Measurements from ENCODE around the gene ZGRF1. TPM values are rescaled to one million over a fixed set of nuclear protein-coding genes. Genes with fewer than 3 reads are reported as not detected.

ZGRF1 gene
- total RNA-seq, 4 donors from 2014 or later: 4.4 to 7.7 (median 6.6) TPM

DNA sequence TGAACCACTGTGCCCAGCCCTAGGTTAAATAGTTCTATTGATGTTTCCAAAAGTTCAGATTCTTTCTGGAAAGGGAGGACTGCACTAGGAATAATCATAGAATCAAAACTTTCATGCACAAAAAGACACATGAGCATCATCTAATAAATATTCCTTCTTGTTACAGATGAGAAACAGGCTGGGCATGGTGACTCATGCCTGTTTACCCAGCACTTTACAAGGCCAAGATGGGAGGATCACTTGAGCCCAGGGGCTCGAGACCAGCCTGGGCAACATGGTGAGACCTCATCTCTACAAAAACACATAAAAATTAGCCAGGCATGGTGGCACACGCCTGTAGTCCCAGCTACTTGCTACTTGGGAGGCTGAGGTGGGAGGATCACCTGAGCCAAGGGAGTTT, 27.9 kb upstream of the ZGRF1 start:
- TF ChIP-seq, protein P1, sequence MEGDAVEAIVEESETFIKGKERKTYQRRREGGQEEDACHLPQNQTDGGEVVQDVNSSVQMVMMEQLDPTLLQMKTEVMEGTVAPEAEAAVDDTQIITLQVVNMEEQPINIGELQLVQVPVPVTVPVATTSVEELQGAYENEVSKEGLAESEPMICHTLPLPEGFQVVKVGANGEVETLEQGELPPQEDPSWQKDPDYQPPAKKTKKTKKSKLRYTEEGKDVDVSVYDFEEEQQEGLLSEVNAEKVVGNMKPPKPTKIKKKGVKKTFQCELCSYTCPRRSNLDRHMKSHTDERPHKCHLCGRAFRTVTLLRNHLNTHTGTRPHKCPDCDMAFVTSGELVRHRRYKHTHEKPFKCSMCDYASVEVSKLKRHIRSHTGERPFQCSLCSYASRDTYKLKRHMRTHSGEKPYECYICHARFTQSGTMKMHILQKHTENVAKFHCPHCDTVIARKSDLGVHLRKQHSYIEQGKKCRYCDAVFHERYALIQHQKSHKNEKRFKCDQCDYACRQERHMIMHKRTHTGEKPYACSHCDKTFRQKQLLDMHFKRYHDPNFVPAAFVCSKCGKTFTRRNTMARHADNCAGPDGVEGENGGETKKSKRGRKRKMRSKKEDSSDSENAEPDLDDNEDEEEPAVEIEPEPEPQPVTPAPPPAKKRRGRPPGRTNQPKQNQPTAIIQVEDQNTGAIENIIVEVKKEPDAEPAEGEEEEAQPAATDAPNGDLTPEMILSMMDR (IDR thresholded peaks at IDR 0.05; ENCODE audit: low read depth): no peak

DNA sequence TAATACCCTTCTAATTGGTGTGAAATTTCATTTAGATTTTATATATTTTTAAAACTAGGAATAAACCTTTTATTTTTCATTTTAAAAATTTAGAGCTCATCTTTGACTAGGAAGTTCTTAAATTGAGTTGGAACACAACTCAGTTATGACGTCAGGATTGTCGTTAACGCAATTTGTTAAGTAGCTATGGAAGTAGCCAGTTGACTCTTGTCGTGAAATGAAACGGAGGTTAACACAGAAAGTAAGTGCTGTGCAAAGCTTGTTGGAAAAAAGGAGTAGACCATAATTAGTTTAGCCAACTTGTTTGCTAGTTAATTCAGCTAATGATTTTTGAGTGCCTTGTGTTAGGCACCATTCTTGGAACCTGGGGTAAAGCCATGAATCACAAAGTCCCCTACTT, 18.6 kb upstream of the ZGRF1 start:
- TF ChIP-seq, protein P1 (IDR thresholded peaks at IDR 0.05; ENCODE audit: low read depth): no peak

DNA sequence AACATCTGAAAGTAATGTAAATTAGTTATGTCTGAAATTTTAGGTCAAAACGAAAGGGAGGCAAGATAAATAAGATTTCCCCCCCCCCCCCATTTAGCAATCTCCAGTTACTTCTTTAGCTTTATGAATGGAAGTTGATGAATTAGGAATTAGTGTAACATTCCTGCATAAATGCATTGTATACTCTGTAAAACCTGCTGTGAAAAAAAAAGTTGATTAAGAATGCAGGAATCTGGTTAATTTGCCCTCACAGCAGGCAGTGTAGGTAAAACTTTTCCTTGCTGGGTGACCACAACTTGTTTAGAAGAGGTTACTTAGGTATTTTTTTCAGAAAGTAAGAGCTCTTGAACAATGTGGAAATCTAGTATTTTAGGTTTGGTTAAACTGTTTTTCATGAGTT, 15.5 kb upstream of the ZGRF1 start:
- TF ChIP-seq, protein P1 (IDR thresholded peaks at IDR 0.05; ENCODE audit: low read depth): no peak

DNA sequence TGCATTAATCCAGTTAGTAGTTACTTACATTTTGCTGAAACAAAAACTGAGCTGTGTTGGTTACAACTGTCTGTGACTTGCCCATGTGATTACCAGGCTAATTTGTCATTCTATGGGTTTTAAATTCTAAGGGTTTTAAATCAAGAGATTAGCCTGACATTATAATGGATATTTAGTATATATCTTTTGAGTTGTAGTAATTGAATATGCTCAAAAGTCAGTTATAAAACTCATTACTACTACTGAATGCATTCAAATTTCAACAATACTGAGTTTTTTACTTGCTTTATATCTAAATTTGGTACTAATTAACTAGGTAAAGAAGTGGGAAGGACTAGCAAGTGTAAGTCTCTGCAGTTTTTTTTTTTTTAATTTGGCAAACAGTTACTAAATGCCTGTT, 14.9 kb upstream of the ZGRF1 start:
- TF ChIP-seq, protein P1 (IDR thresholded peaks at IDR 0.05; ENCODE audit: low read depth): no peak

DNA sequence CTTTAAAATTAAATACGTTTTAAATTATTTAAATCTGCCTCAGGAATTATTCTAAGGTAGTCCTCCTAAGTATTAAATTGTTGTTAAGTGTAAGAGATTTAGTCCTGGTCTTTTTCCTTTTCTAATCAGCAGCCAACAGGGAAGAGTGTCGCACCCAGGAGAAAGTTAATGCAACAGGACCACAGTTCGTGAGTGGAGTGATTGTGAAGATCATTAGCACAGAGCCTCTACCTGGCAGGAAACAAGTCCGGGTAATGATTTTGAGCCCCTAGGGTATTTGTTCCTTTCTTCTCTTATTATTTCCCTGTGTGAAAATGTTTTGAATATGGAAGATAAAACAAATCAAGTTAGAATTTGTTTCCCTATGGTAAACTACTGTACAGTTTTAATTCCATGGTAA, 13.6 kb upstream of the ZGRF1 start:
- TF ChIP-seq, protein P1 (IDR thresholded peaks at IDR 0.05; ENCODE audit: low read depth): no peak

DNA sequence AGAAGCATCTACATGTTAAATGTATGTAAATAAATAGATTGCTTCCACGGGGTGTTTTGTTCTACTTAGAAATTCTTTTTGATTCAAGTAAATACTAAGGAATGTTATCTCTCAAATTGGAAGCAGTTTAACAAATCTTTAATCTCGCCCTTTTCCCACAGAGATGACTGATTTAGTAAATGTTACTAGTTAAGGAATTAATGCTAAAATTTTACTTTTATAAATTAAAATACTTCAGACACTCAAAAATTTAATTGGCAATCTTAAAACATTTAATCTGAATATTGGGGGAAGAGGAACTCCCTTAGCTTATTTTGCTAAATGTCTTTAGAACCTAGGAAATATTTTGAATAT, 12.3 kb upstream of the ZGRF1 start:
- TF ChIP-seq, protein P1 (IDR thresholded peaks at IDR 0.05; ENCODE audit: low read depth): no peak

DNA sequence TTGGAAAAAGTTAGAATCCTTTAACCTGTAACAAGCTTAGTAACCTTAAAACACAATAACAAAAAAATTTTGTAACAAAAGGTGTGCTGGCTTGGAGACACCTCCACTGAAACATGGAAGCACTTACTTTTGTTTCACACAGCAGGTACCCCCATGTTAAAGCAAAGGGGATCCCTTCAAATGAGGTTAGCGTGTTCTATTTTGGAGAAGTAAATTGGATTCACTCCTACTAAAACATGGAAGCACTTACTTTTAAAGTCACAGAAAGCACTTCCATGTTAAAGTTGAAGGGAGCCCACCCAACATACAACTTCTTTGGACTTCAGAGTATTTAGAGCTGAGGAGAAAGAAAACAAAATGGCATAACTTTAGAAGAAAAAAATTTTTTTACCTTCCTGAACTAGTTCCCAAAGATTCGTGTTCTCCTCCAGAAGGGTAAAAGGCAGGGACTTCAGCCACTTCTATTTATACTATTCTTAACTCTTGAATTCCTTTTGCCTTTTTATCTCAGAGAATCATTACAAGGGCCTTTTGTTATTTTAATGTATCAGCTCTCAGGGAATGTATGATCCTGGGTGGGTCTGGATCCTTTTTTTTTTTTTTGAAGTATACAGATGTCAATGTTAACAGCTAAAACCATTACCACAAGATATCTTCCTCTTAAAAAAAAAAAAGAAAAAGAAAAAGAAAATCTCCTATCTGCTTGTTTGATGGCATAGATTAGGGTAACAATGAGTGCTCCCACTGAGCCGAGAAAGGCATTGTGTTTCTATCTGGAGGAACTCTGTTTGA, 11.8 kb upstream of the ZGRF1 start:
- TF ChIP-seq, protein P1 (IDR thresholded peaks at IDR 0.05; ENCODE audit: low read depth): no peak

All from subcutaneous adipose tissue (tissue), 4 donors.